GOT3 (cell line): Measurements from ENCODE around the gene MYO9B.
A peak's percentile ranks its signal among the peaks of the same experiment; 100 is the strongest.
"Not testable (repeated sequence)": the region's sequence is repeated elsewhere in the genome, so short reads cannot be mapped to it uniquely, and the experiment has no call there.

ENCODE experiments used
- DNase-seq: peaks from one replicate; lab custom pipeline; 2025; ENCODE audit warnings: mixed read lengths; lab: John Stamatoyannopoulos, UW

MYO9B gene

DNA sequence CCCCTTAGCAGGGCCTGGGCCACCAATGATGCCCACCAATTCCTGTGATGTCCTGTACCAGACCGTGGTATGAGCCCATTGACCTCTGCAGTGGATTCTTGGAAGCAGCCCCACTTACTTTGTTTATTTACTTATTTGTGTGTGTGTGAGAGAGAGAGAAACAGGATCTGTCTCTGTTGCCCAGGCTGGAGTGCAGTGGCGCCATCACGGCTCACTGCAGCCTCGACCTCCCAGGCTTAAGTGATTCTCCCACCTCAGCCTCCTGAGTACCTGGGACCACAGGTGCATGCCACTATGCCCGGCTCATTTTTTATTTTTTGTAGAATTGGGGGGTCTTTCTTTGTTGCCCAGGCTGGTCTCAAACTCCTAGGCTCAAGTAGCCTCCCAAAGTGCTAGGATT lies 13.0 kb downstream of the MYO9B start:
- DNase-seq, result no peak

DNA sequence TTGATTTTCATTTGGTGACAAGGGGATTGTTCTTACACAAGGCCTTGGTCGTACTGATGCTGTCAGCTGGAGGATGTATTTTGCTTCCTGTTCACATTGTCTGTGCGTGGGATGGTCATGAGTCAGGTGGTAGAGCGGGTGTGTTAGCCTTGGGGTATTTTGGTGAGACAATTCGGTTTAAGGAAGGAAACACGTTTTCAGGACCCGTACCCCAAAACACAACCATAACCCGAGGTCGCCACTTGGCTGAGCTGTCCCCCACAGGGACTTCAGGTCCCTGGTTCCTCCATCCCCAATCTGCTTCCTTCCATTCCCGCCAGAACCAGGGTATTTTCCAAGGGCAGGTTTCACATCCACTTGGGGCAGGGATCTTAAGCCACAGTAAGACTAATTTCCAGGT lies 15.0 kb downstream of the MYO9B start:
- no peak for DNase-seq

DNA sequence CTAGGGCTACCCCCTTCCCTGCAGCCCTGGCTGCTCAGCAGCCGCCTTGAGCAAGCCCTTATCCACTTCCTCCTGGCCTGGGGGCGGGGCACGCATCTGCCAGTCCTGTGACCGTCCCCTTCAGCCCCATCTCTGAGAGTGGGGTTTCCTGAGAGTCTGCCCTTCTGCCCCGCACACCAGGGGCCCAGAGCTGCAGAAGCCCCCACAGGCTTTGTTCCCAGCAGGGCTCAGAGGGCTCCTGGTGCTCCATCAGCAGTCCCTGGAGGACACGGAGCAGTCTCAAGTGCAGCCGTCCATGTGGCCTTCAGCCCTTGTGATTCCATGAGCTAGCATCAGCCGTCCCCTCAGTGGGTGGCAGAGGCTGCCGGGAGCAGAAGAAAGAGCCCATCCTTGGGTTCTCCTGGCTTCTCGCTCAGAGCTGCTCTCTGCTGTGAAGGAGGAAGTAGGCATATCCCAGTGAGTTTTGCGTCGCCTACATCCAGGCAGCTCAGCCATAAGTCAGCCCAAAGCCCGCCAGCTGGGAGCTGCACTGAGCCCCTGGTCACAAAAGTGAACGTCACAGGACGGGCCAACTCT lies 16.3 kb downstream of the MYO9B start:
- no peak for DNase-seq

DNA sequence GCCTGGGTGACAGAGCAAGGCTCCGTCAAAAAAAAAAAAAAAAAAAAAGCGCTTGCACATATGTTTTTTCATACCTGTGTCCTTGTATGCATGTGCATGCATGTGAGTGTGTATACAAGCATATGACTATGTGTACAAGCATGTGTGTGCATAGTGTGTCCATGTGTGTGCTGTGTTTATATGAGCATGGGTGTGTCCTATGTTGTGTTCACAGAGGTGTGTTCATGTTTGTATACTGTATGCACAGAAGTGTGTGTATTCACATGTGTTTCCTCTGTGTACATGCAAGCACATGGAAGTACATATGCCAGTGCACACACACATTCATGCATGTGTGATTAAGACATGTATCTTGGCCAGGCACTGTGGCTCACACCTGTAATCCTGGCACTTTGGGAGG lies 17.1 kb downstream of the MYO9B start:
- DNase-seq, result no peak

DNA sequence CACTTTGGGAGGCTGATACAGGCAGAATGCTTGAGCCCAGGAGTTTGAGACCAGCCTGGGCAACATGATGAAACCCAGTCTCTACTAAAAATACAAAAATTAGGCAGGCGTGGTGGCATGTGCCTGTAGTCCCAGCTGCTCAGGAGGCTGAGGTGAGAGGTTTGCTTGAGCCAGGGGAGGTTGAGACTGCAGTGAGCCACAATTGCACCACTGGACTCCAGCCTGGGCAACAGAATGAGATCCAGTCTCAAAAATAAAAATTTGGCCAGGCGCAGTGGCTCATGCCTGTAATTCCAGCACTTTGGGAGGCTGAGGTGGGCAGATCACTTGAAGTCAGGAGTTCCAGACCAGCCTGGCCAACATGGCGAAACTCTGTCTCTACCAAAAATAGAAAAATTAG lies 19.1 kb downstream of the MYO9B start:
- DNase-seq, result not testable (repeated sequence)

DNA sequence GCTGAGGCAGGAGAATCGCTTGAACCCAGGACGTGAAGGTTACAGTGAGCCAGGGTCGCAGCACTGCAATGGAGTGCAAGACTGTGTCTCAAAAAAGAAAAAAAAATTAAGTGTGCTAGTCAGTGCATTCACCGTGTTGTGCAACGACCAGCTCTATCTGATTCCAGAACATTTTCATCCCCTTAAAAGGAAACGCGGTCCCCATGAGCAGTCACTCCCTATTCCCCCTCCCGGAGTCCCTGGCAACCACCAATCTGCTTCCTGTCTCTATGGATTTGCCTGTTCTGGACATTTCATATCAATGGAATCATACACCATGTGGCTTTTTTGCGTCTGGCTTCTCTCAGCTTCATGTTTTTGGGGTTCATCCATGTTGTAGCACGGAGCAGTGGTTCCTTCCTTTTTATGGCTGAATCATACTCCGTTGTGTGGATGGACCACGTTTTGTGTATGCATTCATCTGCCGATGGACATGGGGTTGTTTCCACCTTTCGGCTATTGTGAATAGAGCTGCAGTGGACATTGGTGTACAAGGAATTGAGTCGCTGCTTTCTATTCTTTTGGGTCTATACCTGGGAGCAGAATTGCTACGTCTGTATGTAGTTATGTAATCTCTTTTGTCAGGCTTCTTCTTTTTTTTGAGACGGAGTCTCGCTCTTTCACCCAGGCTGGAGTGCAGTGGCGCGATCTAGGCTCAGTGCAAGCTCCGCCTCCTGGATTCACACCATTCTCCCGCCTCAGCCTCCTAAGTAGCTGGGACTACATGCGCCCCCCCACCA lies 19.8 kb downstream of the MYO9B start:
- no peak for DNase-seq

DNA sequence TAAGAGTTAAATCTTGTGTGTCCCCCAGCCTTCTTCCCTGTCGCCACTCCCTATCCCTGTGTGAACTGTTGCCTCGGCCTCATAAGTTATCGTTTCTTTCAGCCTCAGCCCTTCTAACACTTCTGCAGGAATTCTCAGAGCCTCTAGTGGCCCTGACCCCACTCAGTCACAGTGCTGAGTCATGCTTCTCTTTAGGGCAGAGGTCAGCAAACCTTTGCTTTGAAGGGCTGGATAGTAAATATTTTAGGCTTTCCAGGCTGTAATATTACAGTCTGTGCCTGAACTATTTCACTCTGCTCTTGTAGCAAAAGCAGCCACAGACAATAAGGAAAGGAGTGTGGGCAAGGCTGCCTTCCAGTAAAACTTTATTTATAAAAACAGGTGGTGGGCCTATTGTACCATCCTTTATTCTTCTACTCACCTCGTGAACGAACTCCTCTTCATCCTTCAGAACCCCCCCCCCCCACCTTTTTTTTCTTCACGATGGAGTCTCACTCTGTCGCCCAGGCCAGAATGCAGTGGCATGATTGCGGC lies 22.1 kb downstream of the MYO9B start:
- no peak for DNase-seq

DNA sequence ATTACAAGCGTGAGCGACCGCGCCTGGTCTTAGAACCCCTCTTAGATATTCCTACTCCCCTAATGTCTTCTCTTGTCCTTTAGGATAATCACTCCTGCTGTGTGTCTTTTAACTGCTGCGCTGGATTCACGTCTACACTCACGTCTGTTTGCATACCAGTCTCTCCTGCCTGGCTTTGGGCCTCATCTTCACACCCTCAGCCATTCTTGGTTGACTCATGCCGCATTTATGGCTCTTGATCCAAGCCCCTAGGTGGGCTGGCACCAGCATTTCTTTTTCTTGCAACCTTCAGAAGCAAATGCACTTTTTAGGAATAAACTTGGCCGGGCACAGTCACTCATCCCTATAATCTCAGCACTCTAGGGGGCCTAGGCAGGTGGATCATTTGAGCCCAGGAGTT lies 22.7 kb downstream of the MYO9B start:
- DNase-seq, result no peak

DNA sequence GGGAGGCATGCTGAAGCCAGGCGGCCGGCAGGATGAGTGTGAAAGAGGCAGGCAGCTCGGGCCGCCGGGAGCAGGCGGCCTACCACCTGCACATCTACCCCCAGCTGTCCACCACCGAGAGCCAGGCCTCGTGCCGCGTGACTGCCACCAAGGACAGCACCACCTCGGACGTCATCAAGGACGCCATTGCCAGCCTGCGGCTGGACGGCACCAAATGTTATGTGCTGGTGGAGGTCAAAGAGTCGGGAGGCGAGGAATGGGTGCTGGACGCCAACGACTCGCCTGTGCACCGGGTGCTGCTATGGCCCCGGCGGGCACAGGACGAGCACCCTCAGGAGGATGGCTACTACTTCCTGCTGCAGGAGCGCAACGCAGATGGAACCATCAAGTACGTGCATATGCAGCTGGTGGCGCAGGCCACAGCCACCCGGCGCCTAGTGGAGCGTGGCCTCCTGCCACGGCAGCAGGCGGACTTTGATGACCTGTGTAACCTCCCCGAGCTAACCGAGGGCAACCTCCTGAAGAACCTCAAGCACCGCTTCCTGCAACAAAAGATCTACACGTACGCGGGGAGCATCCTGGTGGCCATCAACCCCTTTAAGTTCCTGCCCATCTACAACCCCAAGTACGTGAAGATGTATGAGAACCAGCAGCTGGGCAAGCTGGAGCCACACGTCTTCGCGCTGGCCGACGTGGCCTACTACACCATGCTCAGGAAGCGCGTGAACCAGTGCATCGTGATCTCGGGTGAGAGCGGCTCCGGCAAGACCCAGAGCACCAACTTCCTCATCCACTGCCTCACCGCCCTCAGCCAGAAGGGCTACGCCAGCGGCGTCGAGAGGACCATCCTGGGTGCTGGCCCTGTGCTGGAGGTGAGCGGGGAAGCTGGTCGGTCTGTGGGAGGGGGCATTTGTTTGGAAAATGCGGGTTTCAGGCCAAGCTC lies 26.4 kb downstream of the MYO9B start:
- no peak for DNase-seq

DNA sequence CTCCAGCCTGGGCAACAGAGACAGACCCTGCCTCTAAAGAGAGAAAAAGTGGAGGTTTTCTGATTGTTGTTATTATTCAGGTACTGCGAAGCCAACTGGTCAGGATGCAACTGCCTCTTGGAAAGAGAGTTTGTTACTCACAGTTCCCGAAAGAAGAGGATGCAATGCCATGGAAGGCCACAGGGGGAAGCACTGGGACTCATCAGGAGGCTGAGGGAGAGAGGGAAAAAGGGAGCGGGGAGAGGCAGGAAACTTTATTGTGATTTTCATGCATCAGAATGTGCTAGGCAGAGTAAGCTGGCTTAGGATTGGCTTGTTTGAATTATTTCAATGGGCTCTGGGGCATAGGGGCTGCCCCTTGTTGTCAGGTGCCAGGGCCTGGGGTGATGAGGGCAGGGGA lies 27.6 kb downstream of the MYO9B start:
- no peak for DNase-seq

DNA sequence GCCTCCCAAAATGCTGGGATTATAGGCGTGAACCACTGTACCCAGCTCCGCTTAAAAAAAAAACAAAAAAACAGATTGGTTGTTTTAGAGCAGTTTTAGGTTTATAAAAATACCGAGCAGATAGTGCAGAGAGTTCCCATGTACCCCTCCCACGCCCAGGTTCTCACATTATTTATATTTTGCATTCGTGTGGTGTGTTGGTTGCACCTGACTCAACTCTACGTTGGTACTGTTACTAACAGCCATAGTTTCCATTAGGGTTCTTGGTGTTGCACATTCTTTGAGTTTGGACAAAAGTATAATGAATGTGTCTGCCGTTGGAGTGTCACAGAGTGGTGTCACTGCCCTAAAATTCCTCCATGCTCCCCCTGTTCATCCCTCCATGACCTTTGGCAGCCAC lies 29.1 kb downstream of the MYO9B start:
- no peak for DNase-seq

DNA sequence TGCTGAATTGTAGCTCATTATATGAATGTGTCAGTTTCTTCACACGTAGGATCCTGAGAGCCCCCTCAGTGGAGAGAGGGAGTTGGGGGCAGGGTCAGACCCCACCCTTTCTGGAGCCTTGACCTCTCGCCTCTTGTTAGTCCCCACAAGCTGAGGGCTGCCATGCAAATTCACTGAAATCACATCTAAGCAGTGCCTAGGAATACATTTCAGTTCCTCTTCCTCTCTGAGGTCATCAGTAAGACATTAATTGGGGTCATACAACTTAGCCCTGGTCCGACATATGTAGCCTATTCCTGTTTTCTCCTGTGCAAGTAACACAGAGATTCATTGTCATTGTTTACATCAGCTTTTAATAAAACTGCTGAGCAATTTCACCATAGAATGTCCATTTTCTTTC lies 30.0 kb downstream of the MYO9B start:
- no peak for DNase-seq

DNA sequence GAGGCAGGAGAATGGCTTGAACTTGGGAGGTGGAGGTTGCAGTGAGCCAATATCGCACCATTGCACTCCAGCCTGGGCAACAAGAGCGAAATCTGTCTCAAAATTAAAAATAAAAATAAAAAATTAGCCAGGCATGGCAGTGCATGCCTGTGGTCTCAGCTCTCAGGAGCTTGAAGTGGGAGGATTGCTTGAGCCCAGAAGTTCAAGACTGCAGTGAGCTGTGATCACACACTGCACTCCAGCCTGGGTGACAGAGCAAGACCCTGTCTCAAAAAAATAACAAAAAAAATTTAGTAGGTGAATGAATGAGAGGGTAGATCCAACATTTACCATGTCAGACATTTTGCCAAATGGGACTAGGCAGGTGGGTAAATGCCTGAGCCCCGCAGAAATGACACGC lies 31.4 kb downstream of the MYO9B start:
- DNase-seq, result not testable (repeated sequence)

DNA sequence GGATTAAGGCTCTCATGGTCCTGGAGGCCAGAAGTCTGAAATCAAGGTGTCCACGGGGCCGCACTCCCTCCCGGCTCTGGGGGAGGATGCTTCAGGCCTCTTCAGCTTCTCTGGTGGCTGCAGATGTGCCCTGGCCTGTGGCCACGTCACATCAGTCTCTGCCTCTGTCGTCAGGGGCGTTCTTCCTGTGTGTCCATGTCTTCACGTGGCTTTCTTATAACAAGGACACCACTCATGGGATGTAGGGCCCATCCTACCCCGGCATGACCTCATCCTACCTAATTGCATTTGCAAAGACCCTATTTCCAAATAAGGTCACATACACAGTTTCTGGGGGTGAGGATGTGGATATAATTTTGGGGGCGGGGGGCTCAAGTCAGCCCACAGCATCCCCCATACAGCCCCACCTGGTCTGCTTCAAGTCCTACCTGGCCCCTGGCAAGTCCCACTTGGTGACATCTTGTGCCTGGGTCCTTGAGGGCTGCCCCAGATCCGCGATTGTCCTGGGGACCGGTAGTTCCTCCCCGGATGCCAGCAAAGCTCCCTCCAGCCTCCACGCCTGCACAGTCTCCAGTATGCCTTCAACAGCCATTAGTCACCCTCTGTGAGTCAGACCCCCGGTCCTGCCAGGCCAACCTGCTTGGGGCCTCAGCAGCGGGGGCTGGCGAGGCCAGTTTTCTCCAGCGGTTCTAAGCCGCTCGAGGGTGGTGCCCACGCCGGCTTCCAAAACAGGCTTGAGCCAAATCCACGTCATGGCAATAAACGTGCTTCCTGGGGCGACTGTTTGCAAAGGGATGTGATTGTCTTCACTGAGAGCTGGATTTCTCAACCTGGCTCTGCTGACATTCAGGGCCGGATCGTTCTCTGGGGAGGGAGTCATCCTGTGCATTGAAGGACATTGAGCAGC lies 32.2 kb downstream of the MYO9B start:
- peak; percentile 92 for DNase-seq

DNA sequence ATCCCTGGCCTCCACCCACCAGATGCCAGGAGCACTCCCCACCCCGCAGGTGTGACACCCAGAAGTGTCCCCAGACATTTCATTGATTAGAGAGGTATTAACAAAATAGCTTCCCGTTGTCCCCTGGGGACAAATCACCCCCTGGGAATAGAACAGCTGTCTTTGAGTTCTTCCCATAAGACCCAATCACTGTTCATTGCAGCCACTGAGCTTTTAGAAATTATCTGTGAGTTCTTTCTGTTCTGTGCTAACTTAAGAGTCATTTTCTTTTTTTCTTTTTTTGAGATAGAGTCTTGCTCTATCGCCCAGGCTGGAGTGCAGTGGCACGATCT lies 32.8 kb downstream of the MYO9B start:
- no peak for DNase-seq

DNA sequence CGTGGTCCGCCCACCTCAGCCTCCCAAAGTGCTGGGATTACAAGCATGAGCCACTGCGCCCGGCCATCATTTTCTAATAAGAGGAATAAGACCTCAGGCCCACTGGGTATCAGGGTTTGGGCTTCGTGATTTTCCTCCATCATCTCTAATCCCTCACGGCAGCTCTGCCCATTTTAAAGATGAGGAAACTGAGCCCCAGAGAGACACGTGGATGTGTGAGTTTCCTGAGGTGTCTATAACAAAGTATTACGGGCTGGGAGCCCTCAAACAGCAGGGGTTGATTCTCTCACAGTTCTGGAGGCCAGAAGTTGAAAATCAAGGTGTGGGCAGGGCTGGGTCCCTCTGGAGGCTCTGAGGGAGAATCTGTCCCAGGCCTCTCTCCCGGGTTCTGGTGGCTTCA lies 33.7 kb downstream of the MYO9B start:
- DNase-seq, result no peak

DNA sequence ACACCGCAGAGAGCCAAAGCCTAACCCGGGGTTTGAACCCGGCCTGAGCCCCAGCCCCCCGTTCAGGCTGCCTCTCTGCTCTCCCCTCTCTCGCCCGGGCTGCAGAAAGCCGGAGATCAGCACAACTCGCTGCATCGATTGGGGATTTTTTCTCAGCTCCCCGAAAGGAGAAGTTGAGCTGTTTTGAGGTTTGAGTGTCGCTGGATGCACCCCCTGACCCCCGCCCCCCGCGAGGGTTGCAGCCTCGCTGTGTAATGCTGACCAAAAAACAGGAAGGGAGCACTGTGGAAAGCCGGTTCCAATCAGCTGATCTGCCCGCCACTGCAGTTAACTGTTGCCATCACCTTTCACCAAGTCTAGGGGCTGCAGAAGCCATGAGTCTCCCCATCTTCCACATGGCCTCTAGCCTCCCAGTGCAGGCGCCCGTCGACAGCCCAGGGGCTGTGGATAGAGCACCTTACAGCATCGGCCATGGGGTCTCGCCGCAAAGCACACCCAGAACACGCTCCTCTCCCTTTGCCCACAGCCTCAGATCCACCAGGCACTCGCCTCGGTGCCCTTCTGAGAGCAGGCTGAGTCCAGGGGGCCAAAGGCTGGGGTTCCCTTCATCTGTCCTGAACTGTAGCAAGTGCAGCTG lies 34.5 kb downstream of the MYO9B start:
- no peak for DNase-seq

DNA sequence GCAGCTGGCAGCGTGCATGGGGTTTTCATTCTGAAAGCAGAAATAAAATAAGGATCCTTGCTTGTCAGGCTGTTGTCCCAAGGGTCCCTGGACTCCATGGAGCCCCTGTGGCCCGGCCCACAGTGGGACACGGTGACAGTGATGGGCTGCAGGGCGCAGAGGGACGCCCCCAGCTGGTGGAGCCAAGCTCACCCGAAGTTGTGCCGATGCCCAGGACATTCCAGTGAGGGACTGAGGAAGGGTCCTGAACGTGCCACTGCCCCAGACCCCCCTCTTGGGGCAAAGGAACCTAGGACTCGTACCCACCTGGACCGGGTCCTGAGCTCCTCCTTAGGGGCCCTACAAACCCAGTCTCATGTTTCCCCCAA lies 35.0 kb downstream of the MYO9B start:
- no peak for DNase-seq

DNA sequence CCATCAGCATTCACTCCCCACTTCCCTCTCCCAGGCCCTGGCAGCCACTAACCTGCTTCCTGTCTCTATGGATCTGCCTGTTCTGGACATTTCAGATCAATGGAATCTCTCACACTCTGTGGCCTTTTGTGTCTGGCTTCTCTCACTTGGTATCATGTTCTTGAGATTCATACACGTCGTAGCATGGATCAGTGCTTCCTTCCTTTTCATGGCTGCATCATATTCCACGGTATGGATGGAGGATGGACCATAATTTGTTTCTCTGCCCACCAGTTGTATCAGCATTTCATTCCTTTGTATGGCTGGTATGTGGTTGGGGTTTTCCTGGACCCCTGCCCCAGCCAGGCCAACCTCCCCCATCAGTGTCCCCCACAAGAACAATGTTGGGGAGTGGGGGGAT lies 36.2 kb downstream of the MYO9B start:
- no peak for DNase-seq

DNA sequence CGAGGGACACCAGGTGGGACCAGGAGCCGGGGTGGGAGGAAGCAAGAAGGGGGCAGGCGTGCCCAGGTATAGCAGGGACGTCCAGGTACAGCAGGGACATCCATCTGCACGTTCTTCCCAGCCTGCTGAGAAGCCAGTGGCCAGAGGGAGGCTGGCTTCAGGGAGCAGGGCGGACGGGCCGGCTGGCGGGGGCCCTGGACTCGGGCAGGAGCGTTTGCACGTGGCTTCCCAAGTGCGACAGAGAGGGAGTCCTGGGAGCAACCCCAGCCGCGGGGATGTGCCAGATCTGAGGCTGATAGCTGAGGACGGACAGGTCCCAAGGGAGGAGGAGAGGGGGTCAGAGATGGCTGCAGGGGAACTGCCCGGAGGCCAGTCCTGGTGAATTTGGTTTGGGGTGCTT lies 36.7 kb downstream of the MYO9B start:
- no peak for DNase-seq

DNA sequence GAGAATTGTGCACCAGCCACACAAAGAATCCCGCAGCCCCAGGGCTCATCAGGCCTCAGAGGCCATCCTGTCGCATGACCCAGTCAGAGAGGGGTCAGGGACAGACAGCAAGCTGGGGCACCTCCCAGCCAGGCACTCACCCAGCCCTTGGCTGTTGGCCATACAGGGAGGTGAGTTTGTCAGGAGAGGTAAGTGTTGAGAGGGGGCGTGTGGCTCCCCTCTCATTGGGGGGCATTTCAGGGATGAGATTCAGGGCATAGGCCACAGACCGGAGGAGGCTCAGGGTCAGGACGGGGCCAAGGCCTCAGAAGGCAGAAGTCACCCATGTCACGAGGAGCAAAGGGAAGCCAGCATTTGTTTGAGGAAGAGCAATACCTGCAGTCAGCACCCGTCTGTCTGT lies 37.1 kb downstream of the MYO9B start:
- DNase-seq, result no peak
